NCI-H1105 (cell line): ENCODE results near the gene APBA2.

Experiments used
- DNase-seq: peaks from one replicate; lab custom pipeline; 2025; lab: John Stamatoyannopoulos, UW

The APBA2 gene

DNA sequence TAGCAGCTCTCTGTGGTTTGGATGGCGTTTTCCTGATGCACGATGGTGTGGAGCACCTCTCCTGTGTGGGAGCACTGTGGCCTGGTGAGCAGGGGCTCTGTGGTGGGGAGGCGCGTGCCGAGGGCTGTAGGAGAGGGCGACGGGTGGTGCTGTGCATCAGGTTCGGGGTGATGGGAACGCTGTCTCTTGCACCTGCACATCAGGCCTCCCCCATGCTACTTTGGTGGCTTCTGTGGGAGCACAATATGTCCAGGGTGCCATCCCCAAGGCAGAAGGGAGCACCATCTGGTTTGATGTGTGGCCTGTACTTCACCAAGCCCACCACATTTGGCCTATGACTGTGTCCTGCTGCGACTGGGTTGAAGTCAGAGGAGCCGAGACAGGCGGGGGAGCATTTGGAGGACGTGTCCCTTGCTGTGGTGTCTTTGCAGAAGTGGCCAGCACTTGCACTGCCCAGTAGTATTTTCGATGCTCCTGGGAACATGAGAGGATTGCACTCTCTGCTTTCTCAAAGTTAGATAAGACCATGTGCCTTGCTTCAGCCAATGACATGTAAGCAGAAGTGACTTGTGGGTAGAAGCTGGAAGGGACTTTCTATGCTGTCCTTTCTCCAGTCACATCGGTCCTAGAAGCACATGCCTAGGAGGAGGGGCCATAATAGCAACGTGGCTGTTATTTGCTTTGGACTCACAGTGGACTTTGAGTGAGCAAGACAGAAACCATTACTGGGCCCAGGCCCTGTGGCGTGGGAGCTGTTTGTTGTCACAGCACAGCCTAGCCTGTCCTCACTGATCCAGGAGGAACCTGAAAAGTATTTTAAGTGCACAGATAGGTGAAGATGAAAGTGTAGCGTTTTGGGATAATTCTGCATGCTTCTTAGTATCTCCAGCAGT, 72.1 kb downstream of the APBA2 start:
- no peak for DNase-seq

DNA sequence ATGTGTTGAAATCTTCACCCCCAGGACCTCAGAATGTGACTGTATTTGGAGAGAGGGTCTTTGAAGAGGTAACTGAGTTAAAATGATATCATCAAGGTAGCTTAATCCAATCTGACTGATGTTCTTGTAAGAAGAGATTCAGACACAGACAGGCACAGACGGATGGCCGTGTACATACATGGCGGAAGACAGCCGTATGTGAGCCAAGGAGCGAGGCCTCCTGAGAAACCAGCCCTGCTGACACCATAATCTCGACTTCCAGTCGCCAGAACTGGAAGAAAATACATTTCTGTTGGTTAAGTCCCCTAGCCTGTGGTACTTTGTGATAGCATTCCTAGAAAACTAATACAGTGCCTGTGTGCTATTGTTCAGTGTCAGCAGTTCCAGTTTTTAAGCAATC, 73.6 kb downstream of the APBA2 start:
- DNase-seq: no peak

DNA sequence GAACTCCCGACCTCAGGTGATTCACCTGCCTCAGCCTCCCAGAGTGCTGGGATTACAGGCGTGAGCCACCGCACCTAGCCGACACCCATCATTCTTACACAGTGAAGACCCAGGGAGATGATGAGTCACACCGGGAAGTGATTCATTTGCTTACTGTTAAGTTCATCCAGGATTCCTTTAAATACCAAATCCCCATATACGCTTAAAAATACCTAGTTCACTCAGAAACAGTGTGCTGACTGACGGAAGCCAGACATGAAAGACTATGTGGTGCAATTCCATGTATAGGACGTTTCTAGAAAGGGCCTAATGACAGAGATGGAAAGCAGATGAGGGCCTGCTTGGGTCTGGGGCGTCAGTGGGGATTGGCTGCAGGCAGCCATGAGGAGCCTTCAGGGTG, 75.2 kb downstream of the APBA2 start:
- DNase-seq: no peak

DNA sequence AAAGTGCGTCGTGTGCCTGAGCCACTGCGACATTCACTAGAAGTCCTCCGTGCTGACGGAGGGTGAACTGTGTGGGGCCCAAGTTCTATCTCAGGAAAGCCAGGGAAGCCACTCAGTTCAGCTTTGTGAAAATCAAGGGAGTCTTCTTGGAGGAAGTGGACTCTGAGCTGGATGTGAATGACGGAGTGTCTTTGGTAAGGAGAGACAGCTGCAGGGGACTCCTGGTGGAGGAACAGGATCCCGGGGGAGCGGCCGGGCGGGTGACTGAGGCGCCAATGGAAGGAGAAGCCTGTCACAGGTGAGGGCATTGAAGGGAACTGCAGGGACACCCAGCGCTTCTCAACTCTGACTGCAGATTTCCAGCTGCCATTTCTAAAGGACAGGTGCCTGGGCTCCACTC, 75.6 kb downstream of the APBA2 start:
- DNase-seq: no peak

DNA sequence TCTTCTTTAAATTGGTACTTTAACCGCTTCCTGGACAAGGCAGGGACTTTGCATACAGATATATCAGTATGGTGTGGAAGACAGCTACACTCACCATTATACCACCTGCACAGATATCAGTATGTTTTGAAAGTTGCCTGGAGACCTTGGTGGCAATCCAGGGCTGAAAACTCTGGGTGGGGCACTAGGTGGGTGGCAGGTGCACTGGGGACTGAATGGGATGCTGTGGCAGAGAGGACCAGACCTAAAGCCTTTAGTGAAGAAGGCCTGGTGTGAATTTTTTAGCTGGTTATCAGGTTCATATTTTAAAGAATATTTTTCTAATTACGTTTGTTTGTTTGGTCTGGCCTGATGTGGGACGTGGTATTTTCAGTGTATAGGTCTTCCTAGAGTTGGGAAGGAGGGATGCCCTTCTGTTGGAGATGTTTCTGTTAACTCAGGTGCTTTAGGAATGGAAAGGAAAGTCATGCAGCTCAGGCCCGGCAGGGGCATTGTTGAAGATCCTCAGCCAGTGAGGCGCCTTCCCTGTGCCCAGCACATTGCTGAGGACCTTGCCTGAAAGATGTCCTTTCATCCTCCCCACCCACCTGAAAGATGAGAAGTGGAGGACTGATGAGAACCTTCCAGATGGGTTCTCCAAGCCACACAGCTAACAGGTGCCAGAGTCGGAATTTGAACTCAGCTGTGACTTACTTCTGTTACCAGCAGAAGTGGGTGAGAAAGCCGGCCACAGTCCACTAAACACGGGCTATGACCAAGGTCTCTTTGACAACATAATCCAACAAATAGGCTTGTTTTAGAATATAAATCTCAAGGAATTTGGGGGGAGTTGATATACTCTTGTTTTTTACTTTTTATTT, 77.3 kb downstream of the APBA2 start:
- DNase-seq: no peak

DNA sequence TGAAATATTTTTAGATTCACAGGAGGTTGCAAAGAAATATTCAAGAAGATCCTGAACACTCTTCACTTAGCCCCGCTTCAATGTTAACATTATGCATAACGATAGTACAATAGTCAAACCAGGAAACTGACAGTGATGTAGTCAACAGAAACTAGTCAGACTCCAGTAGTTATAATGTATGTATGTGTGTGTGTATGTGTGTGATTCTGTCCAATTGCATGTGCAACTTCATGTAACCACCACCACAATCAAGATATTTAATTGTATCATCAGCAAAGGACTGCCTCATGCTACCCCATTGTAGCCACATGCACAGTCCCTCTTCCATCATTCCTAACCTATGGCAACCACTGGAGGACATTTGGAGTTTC, 77.9 kb downstream of the APBA2 start:
- DNase-seq: no peak

DNA sequence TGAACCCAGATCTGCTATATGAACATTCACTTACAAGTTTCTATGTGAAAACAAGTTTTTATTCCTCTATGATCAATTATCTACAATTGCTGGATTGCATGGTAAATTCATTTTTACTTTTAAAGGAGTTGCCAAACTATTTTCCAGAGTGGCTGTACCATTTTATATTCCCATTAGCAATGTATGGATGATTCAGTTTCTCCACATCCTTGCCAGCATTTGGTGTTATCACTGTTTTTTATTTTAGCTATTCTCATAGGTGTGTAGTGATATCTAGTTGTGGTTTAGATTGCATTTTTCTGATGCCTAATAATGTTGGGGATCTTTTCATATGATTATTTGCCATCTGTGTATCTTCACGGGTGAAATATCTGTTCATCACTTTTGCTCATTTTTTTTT, 78.3 kb downstream of the APBA2 start:
- DNase-seq: no peak

DNA sequence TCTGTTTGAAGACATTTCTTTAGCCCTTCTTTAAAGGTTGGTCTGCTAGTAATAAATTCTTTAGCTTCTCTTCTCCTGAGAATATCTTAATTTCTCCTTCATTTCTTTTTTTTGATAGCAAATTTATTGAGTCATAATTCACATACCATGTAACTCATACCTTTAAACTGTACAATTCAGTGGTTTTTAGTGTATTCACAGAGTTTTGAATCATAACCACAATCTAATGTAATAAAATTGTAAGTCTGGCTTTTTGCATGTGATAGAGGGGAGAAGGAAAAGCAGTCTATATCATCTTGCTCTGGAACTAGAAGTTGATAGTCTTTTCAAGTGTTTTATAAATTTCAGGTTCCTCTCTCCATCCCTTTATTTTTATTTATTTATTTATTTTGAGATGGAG, 81.3 kb downstream of the APBA2 start:
- no peak for DNase-seq

DNA sequence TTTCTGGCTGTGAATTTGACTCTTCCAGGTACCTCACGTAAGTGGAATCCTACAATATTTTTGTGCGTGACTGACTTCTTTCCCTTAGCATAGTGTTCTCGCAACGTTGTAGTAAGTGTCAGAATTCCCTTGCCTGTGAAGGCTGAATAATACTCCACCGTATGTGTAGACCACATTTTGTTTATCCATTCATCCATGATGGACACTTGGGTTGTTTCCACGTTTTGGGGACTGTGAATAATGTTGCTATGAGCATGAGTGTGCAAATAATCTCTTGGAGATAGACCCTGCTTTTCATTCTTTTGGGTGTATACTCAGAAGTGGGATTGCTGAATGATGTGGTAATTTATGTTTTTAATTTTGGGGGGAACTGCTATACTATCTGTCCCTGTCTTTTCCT, 82.2 kb downstream of the APBA2 start:
- no peak for DNase-seq

DNA sequence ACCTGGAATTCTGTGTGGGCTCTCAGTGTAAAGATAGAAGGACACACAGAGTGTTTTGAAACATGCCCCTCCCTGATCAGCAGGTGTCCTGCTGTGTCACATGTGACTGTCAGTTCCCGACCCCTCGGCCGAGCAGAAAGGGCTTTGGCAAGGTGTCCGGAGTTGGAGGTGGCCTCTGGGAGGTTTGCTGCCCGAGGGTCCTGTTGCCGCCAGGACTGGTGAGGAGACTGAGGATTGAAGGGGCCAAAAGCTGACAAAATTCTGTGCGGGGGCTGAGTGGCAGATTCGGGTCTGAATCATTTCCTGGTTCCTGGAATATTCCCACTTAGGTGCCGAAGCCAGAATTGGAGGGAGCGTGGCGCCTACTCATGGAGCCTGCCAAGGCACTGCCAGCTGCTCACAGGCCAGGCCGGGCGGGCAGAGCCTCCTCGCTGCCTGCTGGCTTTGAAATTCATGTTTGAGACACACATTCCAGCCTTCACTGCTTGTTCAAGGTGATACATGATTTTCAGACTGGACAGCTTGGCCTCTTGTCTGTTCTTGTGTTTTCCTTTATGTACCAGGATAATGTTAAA, 83.8 kb downstream of the APBA2 start:
- DNase-seq: no peak

DNA sequence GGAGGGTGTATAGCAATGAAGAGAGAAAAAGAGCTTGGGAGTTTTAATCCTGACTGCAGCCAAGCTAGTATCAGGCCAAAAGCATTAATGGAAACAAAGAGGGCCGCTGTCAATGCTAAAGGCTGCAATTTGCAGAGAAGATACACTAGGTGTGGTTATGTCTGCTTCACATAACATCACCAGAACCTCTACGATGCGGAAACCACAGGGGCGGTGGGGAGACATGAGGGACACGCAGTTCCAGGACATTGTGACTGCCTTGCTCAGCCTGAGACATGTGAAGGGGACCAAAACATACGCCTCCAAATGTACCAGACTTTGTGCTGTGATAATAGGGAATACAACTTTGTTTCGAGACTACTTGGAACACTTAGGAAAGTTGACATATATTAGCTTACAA, 88.4 kb downstream of the APBA2 start:
- no peak for DNase-seq

DNA sequence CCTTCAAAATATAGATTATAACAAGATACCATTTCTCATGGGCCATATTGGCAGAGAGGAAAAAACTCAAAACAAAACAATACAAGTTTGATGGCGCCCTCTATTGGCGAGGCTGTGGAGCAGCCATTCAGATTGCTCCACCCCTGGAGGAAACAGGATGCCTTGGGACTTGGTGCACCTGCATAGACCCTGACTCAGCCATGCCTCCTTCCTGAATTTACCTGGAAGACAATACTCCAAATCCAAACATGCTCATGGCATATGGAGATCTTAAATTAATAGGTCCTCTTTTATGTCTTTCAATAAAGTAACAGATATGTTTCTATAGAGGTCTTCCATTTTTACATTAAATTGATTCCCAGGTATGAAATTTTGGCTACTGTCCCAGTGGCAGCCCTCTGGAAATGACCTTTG, 90.0 kb downstream of the APBA2 start:
- DNase-seq: peak; percentile 1

DNA sequence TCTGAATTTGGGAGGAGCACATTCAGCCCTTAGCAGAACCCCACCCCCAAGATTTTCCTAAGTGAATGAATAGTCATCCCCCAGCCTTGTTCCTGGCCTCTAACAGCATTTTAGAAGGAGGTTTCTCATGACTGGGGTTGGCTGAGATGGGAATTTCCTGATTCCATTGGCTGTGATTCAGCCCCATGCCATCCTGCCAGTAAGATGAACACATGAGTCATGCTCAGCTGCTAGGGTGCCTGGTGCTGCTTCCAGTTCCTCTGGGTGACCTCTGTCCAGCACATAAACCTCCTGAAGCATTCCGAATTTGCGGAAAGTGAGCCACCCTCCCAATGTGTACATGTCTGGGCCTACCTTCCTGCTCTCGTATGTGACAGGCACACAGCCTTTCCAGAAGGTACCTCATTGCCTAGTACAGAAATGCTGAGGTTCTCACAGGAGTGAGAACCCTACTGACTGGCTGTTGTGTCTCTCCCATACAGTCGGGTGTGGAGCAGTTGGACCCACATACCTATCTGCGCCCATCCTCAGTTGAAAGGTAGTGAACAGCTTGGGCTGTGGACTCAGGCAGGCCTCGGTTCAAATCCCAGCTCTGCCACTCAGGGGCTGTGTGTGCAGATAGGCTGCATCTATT, 91.7 kb downstream of the APBA2 start:
- DNase-seq: no peak

DNA sequence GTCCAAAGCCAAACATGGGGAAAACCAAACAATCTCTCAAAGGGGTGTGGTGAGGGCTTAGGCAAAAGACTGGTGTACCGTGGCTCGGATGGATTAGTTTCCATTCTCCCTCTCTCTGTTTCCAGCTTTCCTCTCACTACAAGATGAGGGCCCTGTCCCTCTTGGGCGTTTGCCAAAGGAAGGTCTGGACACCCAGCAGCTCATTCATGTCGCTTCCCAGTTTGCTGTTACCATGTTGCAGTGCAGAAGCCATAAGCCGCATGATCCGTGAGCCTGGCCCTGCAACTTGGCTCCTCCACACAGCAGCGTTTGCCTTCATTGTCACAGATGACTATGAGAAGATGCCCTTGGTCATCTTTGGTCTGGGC, 92.2 kb downstream of the APBA2 start:
- no peak for DNase-seq

DNA sequence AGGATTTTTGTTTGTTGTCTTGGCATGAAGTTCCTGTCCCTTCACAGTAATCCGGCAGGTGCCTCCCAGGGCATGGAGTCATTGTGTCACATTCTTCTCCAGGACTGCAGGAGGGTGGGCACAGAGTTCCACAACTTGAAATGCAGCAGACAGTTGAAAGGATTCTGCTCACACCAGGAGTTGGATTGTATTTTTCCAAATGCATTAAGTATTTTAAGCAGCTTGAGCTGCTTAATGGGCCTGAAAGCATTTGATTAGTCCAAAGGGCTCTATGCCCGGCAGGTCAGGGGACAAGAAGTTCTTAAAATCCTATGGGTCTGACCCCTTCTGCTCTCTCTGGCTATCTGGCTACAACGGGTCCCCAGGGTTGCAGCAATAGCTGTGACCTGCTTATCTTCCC, 92.9 kb downstream of the APBA2 start:
- DNase-seq: no peak

DNA sequence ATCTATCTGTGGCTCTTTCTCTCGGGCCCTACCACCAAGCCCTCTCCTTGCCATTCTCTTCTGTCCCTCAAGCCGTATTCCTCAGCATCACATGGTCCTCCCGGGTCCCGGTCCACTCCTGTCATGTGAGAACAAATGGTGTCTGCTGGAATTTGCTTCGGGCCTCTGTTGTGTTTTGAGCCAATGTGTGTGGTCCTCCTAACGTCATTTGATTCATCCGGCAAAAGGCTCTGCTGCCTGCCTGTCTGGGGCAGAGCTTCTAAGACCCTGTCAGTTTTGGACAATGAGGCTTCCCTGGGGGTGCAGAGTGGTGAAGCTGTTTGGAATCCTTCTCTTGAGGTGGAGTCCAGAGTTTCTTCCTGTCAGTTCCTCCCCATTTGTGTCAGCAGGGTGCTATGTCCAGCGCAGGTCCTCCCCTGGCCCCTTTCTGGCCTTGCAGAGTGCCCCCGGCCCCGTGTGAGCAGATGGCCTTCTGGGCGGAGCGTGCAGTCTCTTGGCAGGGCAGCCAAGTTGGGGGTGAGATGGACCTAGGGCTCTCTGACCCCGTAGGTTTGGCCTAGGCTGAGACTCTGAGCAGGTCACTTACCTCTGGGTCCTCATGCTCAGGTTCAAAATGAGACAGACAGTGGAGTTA, 93.6 kb downstream of the APBA2 start:
- no peak for DNase-seq

DNA sequence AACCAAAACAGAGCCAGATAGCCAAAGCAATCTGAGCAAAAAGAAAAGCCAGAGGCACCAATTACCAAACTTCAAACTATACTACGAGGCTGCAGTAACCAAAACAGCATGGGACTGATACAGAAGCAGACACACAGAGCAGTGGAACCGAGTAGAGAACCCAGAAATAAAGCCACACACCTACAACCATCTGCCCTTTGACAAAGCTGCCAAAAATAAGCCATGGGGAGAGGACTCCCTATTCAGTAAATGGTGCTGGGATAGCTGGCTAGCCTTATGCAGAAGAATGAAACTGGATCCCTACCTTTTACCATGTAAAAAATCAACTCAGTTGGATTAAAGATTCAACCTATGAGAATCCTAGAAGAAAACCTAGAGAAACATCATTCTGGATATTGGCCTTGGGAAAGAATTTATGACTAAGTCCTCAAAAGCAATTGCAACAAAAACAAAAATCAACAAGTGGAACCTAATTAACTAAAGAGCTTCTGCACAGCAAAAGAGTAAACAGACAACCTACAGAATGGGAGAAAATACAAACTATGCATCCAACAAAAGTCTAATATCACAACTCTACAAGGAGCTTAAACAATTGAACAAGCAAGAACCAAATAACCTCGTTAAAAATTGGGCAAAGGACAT, 95.1 kb downstream of the APBA2 start:
- no peak for DNase-seq

DNA sequence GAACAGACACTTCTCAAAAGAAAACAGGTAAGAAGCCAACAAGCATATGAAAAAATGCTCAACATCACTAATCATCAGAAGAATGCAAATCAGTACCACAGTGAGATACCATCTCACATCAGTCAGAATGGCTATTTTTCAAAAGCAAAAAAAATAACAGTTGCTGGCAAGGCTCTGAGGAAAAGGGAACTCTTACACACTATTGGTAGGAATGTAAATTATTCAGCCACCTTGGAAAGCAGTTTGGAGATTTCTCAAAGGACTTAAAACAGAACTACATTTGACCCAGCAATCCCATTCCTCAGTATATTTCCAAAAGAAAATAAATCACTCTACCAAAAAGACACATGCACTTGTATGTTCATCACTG, 95.6 kb downstream of the APBA2 start:
- DNase-seq: no peak

DNA sequence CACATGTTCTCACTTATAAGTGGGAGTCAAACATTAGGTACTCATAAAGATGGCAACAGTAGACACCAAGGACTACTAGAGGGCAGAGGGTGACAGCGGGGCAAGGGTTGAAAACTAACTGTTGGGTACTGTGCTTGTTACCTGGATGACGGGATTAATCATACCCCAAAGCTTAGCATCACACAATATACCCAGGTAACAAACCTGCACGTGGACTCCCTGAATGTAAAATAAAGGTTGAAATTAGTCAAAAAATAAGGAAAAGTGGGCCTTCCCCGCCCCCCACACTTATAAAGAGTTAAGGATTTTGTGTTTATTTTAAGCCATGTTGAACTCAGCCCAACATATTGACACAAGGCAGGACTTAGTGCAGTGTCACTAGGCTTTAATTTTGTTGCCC, 96.1 kb downstream of the APBA2 start:
- no peak for DNase-seq

DNA sequence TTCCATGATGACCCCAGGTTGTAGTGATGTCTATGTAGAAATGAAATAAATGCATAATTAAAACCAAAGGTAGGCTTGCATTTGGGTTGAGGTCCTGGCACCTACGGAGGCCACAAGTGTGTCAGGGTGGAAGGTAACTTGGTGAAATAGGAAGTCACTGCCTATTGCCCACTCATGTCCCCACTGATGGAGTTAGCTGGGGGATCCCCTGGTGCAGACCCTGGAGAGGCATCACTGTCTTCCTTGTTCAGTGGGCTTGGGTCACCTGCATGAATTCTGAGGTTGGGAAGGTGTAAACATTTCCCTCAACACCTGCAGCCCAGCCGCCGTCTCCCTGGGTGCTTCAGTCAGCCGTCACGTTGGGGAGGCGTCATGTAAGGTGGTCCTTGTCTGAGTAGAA, 97.1 kb downstream of the APBA2 start:
- DNase-seq: no peak

DNA sequence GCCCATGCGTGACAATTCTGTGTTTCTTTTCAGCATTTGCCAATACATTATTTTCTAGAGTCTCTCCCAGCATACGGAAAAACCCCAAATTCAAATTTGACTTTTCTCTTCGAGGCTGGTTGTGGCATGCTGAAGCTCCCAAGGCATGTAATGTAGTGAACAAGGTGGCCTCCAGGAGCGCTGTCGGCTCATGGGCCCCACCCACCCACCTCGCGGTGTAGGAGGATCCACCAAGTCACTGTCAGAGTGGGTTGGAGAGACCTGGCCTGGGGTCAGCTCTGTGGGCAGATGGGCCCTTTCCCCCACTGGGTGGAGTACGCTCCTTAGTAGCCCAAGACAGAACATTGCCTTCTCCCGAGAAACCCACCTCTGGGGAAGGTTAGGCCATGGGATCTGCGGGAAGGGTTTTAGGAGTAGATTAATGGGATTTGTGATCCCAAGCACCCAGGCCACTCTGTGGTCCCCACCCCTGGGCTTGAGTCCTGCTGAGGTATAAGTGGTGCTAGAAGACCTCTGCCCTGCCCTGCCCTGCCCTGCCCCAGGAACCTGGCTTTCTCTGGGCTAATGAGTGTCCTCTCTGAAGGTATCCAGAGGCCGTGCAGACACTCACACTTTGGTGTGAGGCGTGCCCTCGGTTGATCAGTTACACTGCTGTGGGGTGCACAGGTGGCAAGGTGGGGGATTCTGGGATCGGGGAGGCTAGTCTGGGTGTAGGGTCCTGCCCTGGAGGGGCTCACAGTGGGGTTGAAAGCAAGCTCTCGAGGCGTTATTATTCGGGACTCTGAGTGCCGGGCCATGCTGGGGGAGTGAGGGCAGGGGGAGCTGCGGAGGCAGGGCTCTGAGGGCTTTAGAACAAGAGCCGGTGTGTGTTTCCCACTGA, 97.9 kb downstream of the APBA2 start:
- DNase-seq: no peak
